SK-N-SH (cell line): ENCODE data around the gene SLC1A3. TPM values are rescaled to one million over a fixed set of nuclear protein-coding genes. Genes with fewer than 3 reads are reported as not detected.

Experiments
- CTCF ChIA-PET: fragments of 300-600, 350-600 bp; formaldehyde crosslinking; extraction: SDS; loops from one replicate; lab custom pipeline; 2021; lab: Yijun Ruan, JAX
- POLR2A ChIA-PET: fragments of 350-600 bp; sonication (Branson Sonifier 250); formaldehyde crosslinking; extraction: SDS; loops from one replicate; lab custom pipeline; 2020; ENCODE audit warnings: antibody characterized with exemption, inconsistent platforms; lab: Yijun Ruan, JAX
- DNase-seq: peaks from one replicate; pipeline ENCODE4 v3.0.0; 2012
- H2AFZ ChIP-seq: fragments of 200-600 bp; sonication (generic); 2 replicates; pipeline ENCODE4 v1.8.1; 2016; ENCODE audit warnings: antibody characterized with exemption, mild to moderate bottlenecking, low read depth
- H3F3A ChIP-seq: fragments of 200-600 bp; sonication (generic); replicated peaks from 2 replicates; pipeline ENCODE3; 2016; ENCODE audit warnings: antibody characterized with exemption, mild to moderate bottlenecking; ENCODE audit not compliant: insufficient read depth
- H3K27ac ChIP-seq, 2 experiments: fragments of 200-500 bp in 1 of 2; fragments of 200-600 bp in 1 of 2; sonication (Bioruptor generic) in 1 of 2; sonication (generic), shearing (Covaris generic) in 1 of 2; 2 replicates each; pipeline versions ENCODE4 v1.5.1 to v1.6.1; 2014 to 2016; ENCODE audit warnings: low read depth in 2 of 2, inconsistent platforms in 1 of 2, low read length in 1 of 2, mild to moderate bottlenecking in 1 of 2, mixed read lengths in 1 of 2
- H3K27me3 ChIP-seq: fragments of 200-600 bp; sonication (generic), shearing (Covaris generic); 2 replicates; pipeline ENCODE4 v1.6.1; 2016; ENCODE audit warnings: mixed run types; ENCODE audit not compliant: insufficient read depth
- H3K36me3 ChIP-seq, 2 experiments: fragments of 200-500 bp in 1 of 2; fragments of 200-600 bp in 1 of 2; sonication (Bioruptor generic) in 1 of 2; sonication (generic) in 1 of 2; replicated peaks in 1 of 2; 2 replicates each; pipeline versions ENCODE3 to v1.5.1; 2014 to 2016; ENCODE audit warnings: low read length in 1 of 2, mild to moderate bottlenecking in 1 of 2; ENCODE audit not compliant: insufficient read depth in 2 of 2, control insufficient read depth in 1 of 2
- H3K4me1 ChIP-seq, 2 experiments: fragments of 200-500 bp in 1 of 2; fragments of 200-600 bp in 1 of 2; sonication (Bioruptor generic) in 1 of 2; sonication (generic), shearing (Covaris generic) in 1 of 2; 2 replicates each; pipeline versions ENCODE4 v1.5.1 to v1.6.1; 2014 to 2016; ENCODE audit warnings: low read depth in 1 of 2, low read length in 1 of 2, mixed run types in 1 of 2; ENCODE audit not compliant: insufficient read depth in 2 of 2, control insufficient read depth in 1 of 2
- H3K4me2 ChIP-seq: fragments of 200-600 bp; sonication (generic), shearing (Covaris generic); 2 replicates; pipeline ENCODE4 v1.6.1; 2017; ENCODE audit warnings: mixed run types
- H3K4me3 ChIP-seq, 2 experiments: fragments of 200-500 bp in 1 of 2; fragments of 200-600 bp in 1 of 2; sonication (Bioruptor generic) in 1 of 2; sonication (generic), shearing (Covaris generic) in 1 of 2; 2 replicates each; pipeline versions ENCODE4 v1.5.1 to v1.8.1; 2014 to 2016; ENCODE audit warnings: low read depth in 2 of 2, inconsistent platforms in 1 of 2, low read length in 1 of 2, mild to moderate bottlenecking in 1 of 2, mixed read lengths in 1 of 2, moderate library complexity in 1 of 2
- H3K79me2 ChIP-seq: fragments of 200-600 bp; sonication (generic); 2 replicates; pipeline ENCODE4 v1.8.1; 2017; ENCODE audit warnings: mild to moderate bottlenecking; ENCODE audit not compliant: insufficient read depth
- H3K9ac ChIP-seq: fragments of 200-600 bp; sonication (generic); 2 replicates; pipeline ENCODE4 v1.6.1; 2017; ENCODE audit warnings: mixed run types
- H3K9me2 ChIP-seq: fragments of 200-600 bp; sonication (generic); 2 replicates; pipeline ENCODE4 v1.6.1; 2017; ENCODE audit warnings: mixed run types
- H3K9me3 ChIP-seq: fragments of 200-600 bp; sonication (generic); 2 replicates; pipeline ENCODE4 v1.6.1; 2017; ENCODE audit warnings: mixed run types, mild to moderate bottlenecking, moderate library complexity
- H4K20me1 ChIP-seq: fragments of 200-600 bp; sonication (generic); 2 replicates; pipeline ENCODE4 v1.6.1; 2017; ENCODE audit warnings: mild to moderate bottlenecking, mixed run types; ENCODE audit not compliant: insufficient read depth
- CHD2 ChIP-seq: fragments of 150-350 bp; IDR thresholded peaks from 2 replicates; pipeline ENCODE4 v1.6.1; 2018; ENCODE audit warnings: low read length; ENCODE audit not compliant: partially characterized antibody
- CTCF ChIP-seq: fragments of 200-600 bp; sonication (generic); IDR thresholded peaks from 2 replicates; pipeline ENCODE4 v1.6.1; 2017; ENCODE audit warnings: antibody characterized with exemption, mild to moderate bottlenecking, moderate library complexity
- FOSL2 ChIP-seq: IDR thresholded peaks from 2 replicates; pipeline ENCODE4 v1.4.0; 2012; ENCODE audit warnings: low read depth, mild to moderate bottlenecking, moderate library complexity, borderline replicate concordance
- FOXM1 ChIP-seq: IDR thresholded peaks from 2 replicates; pipeline ENCODE4 v1.4.0; 2012; ENCODE audit warnings: low read depth, mild to moderate bottlenecking
- GABPA ChIP-seq: IDR thresholded peaks from 2 replicates; pipeline ENCODE4 v1.4.0; 2012; ENCODE audit warnings: low read depth, mild to moderate bottlenecking
- REST ChIP-seq: IDR thresholded peaks from 2 replicates; pipeline ENCODE4 v1.6.1; 2012; ENCODE audit warnings: mild to moderate bottlenecking, low read depth, low read length, moderate library complexity
- SMC3 ChIP-seq: IDR thresholded peaks from 2 replicates; pipeline ENCODE4 v1.6.1; 2012; ENCODE audit warnings: low read depth, low read length, improper control_type of control experiment
- TCF12 ChIP-seq: IDR thresholded peaks from 2 replicates; pipeline ENCODE4 v1.4.0; 2012
- YY1 ChIP-seq: IDR thresholded peaks from 2 replicates; pipeline ENCODE4 v1.4.0; 2012; ENCODE audit warnings: low read depth, mild to moderate bottlenecking
- ZBTB33 ChIP-seq: IDR thresholded peaks from 2 replicates; pipeline ENCODE4 v1.4.0; 2012; ENCODE audit warnings: low read depth, borderline replicate concordance
- WGBS: methylation state at CpG from one replicate; pipeline ENCODE4 v1.1.6; 2017; ENCODE audit warnings: low lambda C conversion rate; 5-methylcytosine and 5-hydroxymethylcytosine counted together
- polyA plus RNA-seq, 3 experiments: library from polyadenylated mRNA; depleted of rRNA; stranded (reverse); fragments of >200 nt; gene quantifications; 2 replicates each; pipeline ENCODE4 v1.2.3, GENCODE V29; 2012

Gene SLC1A3
- polyA plus RNA-seq, 1 of the 3 experiments (the other 2 are of a cell fraction) = not detected

GRCh38 chr5:36665628-36666027 lies 59.2 kb downstream of the SLC1A3 start:
- no peak overlapping the region for H3K4me3 ChIP-seq
- CTCF ChIA-PET = interaction anchor here (1.0 kb wide), 1 partner anchor 18 kb away, joined by 3 read pairs; no protein-coding TSS in a partner anchor

GRCh38 chr5:36666274-36666673 lies 59.9 kb downstream of the SLC1A3 start:
- Histone ChIP-seq H3K79me2 (no peaks in the 10 kb centered on the region), H3K4me3 (no peak overlapping the region), H3K9me3 (no peaks in the 10 kb centered on the region), H3K36me3 (no peaks in the 10 kb centered on the region), H2AFZ (no peak overlapping the region), H3K9ac (no peak overlapping the region), H3K4me2 (no peak overlapping the region), H3K9me2 (no peaks in the 10 kb centered on the region), H3K4me1 (no peaks in the 10 kb centered on the region), H3K27ac (no peak overlapping the region), H4K20me1 (no peaks in the 10 kb centered on the region), H3K27me3 (peaks cover 18% of the 10 kb centered on the region; the same call in 1 of the 2 replicates), H3F3A (no peaks in the 10 kb centered on the region)
- no peak for DNase-seq
- CTCF ChIA-PET = no interaction called here
- TF ChIP-seq ZBTB33 (no peak), GABPA (no peak), CTCF (no peak), FOXM1 (no peak), REST (no peak)
- WGBS = 18% methylated on average over 2 of the region's 2 CpGs
- POLR2A ChIA-PET = no interaction called here

More at GRCh38 chr5:36665628-36666027, 59.2 kb downstream of the SLC1A3 start:
- no peaks in the 10 kb centered on the region for H3F3A ChIP-seq
- no peak overlapping the region for H2AFZ ChIP-seq
- DNase-seq = no peak
- no peaks in the 10 kb centered on the region for H3K9me3 ChIP-seq
- no peaks in the 10 kb centered on the region for H3K79me2 ChIP-seq
- H3K27me3 ChIP-seq = peaks cover 19% of the 10 kb centered on the region; the same call in 1 of the 2 replicates
- POLR2A ChIA-PET = no interaction called here
- no peaks in the 10 kb centered on the region for H4K20me1 ChIP-seq
- no peak overlapping the region for H3K4me2 ChIP-seq
- H3K36me3 ChIP-seq = no peaks in the 10 kb centered on the region
- no peaks in the 10 kb centered on the region for H3K9me2 ChIP-seq
- H3K27ac ChIP-seq = no peak overlapping the region
- no peak overlapping the region for H3K9ac ChIP-seq
- TF ChIP-seq FOSL2 (no peak), TCF12 (no peak), CHD2 (no peak), YY1 (no peak), SMC3 (no peak), GABPA (no peak)
- no peaks in the 10 kb centered on the region for H3K4me1 ChIP-seq
- WGBS = 5% methylated on average over 3 of the region's 3 CpGs
